SK-N-SH (cell line): Measurements from ENCODE around the gene B3GALT5.

ENCODE experiments used
- CTCF ChIP-seq: fragments of 200-600 bp; sonication (generic); IDR thresholded peaks from 2 replicates; pipeline ENCODE4 v1.6.1; 2017; ENCODE audit warnings: antibody characterized with exemption, mild to moderate bottlenecking, moderate library complexity
- EZH2phosphoT487 ChIP-seq: fragments of 200-600 bp; sonication (generic); IDR thresholded peaks from 2 replicates; pipeline ENCODE4 v1.6.1; 2017; ENCODE audit warnings: low read depth, mixed run types, mild to moderate bottlenecking, antibody characterized with exemption, moderate library complexity, borderline replicate concordance
- FOSL2 ChIP-seq: IDR thresholded peaks from 2 replicates; pipeline ENCODE4 v1.4.0; 2012; ENCODE audit warnings: low read depth, mild to moderate bottlenecking, moderate library complexity, borderline replicate concordance
- MAX ChIP-seq: IDR thresholded peaks from 2 replicates; pipeline ENCODE4 v1.4.0; 2012; ENCODE audit warnings: low read depth
- POLR2AphosphoS5 ChIP-seq: IDR thresholded peaks from 2 replicates; pipeline ENCODE4 v1.6.1; 2012; ENCODE audit warnings: low read depth, low read length
- RAD21 ChIP-seq: IDR thresholded peaks from 2 replicates; pipeline ENCODE4 v1.6.1; 2012; ENCODE audit warnings: mild to moderate bottlenecking, low read length
- REST ChIP-seq: IDR thresholded peaks from 2 replicates; pipeline ENCODE4 v1.6.1; 2012; ENCODE audit warnings: mild to moderate bottlenecking, low read depth, low read length, moderate library complexity

GRCh38 chr21:39685991-39686390 lies 73.3 kb downstream of the B3GALT5 start:
- no peak for TF ChIP-seq RAD21
- no peak for TF ChIP-seq CTCF
- no peak for TF ChIP-seq POLR2AphosphoS5
- TF ChIP-seq FOSL2 = no peak
- TF ChIP-seq REST = no peak
- no peak for TF ChIP-seq EZH2phosphoT487
- no peak for TF ChIP-seq MAX
